Adipocyte (in vitro differentiated cells): ENCODE measurements around the gene MAJIN.
A peak's percentile ranks its signal among the peaks of the same experiment; 100 is the strongest.
"Not testable (repeated sequence)": the region's sequence is repeated elsewhere in the genome, so short reads cannot be mapped to it uniquely, and the experiment has no call there.

ENCODE experiments used
- DNase-seq: peaks from one replicate; pipeline ENCODE4 v3.0.0-alpha.2; 2015; ENCODE audit warnings: low read depth
- H3K27me3 ChIP-seq: replicated peaks from 2 replicates; pipeline ENCODE4 v1.7.0; 2013; ENCODE audit warnings: mild to moderate bottlenecking, low read length, moderate library complexity; ENCODE audit not compliant: control insufficient read depth, insufficient read depth
- H3K36me3 ChIP-seq: 2 replicates; pipeline ENCODE4 v1.7.0; 2013; ENCODE audit warnings: low read length, mild to moderate bottlenecking, moderate library complexity; ENCODE audit not compliant: control insufficient read depth, insufficient read depth, severe bottlenecking
- H3K4me1 ChIP-seq: 2 replicates; pipeline ENCODE4 v1.7.0; 2013; ENCODE audit warnings: mild to moderate bottlenecking, low read length, moderate library complexity; ENCODE audit not compliant: control insufficient read depth, insufficient read depth
- H3K4me3 ChIP-seq: 2 replicates; pipeline ENCODE4 v1.7.0; 2013; ENCODE audit warnings: mild to moderate bottlenecking, low read length, moderate library complexity
- H3K9ac ChIP-seq: 2 replicates; pipeline ENCODE4 v1.7.0; 2013; ENCODE audit warnings: mild to moderate bottlenecking, low read length, moderate library complexity
- H3K9me3 ChIP-seq: 2 replicates; pipeline ENCODE4 v1.7.0; 2013; ENCODE audit warnings: mild to moderate bottlenecking, low read length, moderate library complexity; ENCODE audit not compliant: control insufficient read depth

The MAJIN gene

GRCh38 chr11:64989416-64989815 is 17.5 kb upstream of the MAJIN start:
- peaks cover 6% of the 10 kb centered on the region for H3K4me1 ChIP-seq
- H3K9ac ChIP-seq = no peak overlapping the region
- no peak overlapping the region for H3K4me3 ChIP-seq
- H3K9me3 ChIP-seq = no peaks in the 10 kb centered on the region
- no peak for DNase-seq
- H3K36me3 ChIP-seq = no peaks in the 10 kb centered on the region
- H3K27me3 ChIP-seq = no peaks in the 10 kb centered on the region

GRCh38 chr11:64987998-64988854 is 16.3 kb upstream of the MAJIN start:
- Histone ChIP-seq H3K9me3 (no peaks in the 10 kb centered on the region), H3K36me3 (no peaks in the 10 kb centered on the region), H3K27me3 (no peaks in the 10 kb centered on the region), H3K4me1 (peaks cover 6% of the 10 kb centered on the region), H3K4me3 (no peak overlapping the region), H3K9ac (no peak overlapping the region)
- DNase-seq = no peak

DNA sequence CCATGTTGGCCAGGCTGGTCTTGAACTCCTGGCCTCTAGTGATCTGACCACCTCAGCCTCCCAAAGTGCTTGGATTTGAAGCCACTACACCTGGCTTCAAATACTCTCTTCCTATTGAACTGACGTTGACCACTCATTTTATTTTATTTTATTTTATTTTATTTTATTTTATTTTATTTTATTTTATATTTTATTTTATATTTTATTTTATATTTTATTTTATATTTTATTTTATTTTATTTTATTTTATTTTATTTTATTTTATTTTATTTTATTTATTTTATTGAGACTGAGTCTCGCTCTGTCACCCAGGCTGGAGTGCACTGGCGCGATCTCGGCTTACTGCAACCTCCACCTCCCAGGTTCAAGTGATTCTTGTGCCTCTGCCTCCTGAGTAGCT is 11.4 kb upstream of the MAJIN start:
- H3K27me3 ChIP-seq, H3K36me3 ChIP-seq, H3K9ac ChIP-seq, H3K9me3 ChIP-seq, H3K4me3 ChIP-seq, DNase-seq, H3K4me1 ChIP-seq: not testable (repeated sequence)

- Histone ChIP-seq H3K27me3 (peaks cover 14% of the 10 kb centered on the region), H3K36me3 (no peaks in the 10 kb centered on the region), H3K4me1 (peaks cover 6% of the 10 kb centered on the region), H3K9me3 (no peaks in the 10 kb centered on the region), H3K4me3 (no peak overlapping the region), H3K9ac (no peak overlapping the region)
- no peak for DNase-seq
Observed at GRCh38 chr11:64976651-64977050, 4.7 kb upstream of the MAJIN start.

- Histone ChIP-seq H3K9me3 (no peaks in the 10 kb centered on the region), H3K27me3 (peaks cover 18% of the 10 kb centered on the region), H3K36me3 (no peaks in the 10 kb centered on the region), H3K4me1 (peaks cover 8% of the 10 kb centered on the region), H3K4me3 (no peak overlapping the region), H3K9ac (no peak overlapping the region)
- no peak for DNase-seq
Observed at GRCh38 chr11:64974124-64974523, 2.2 kb upstream of the MAJIN start.

DNA sequence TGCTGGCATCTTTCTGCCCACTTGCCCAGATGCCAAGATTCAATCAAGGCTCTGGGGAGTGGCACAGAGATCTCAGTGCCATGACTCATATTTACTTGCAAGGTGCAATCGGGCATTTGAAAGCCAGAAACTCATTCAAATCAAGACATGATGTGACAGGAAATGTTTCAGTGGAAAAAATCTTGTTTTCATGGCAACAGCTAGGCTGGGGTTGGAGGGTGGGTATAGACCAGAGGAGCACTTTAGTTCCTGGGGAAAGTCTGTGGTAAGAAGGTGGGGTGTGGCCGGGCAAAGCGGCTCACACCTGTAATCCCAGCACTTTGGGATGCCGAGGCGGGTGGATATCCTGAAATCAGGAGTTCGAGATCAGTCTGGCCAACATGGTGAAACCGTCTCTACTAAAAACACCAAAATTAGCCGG is 1.2 kb downstream of the MAJIN start:
- Histone ChIP-seq H3K4me1 (peaks cover 8% of the 10 kb centered on the region), H3K36me3 (no peaks in the 10 kb centered on the region), H3K27me3 (peaks cover 10% of the 10 kb centered on the region), H3K9me3 (no peaks in the 10 kb centered on the region), H3K4me3 (no peak overlapping the region), H3K9ac (no peak overlapping the region)
- no peak for DNase-seq

DNA sequence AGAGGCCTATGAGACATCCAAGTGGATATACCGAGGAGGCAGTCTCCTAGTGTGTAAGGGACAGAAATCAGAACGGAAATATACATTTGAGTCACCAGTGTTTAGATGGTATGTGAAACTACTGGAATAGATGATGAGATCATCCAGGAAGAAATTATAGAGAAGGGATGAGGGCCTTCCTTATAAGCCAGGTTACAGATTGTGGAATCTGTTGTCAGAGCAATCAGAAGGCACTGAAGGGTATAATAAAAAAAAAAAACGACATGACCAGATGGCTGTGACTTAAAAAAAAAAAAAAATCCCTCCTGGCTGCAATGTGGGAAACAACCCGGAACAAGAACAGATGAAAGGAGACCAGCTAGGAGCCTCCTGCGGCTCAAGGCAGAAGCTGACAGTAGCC is 2.7 kb downstream of the MAJIN start:
- Histone ChIP-seq H3K4me3 (no peak overlapping the region), H3K9me3 (no peaks in the 10 kb centered on the region), H3K27me3 (peaks cover 10% of the 10 kb centered on the region), H3K4me1 (peaks cover 8% of the 10 kb centered on the region), H3K36me3 (no peaks in the 10 kb centered on the region), H3K9ac (no peak overlapping the region)
- DNase-seq = peak; percentile 34

GRCh38 chr11:64967375-64967774 is 4.5 kb downstream of the MAJIN start:
- no peak for DNase-seq

GRCh38 chr11:64963072-64963631 is 8.8 kb downstream of the MAJIN start:
- H3K27me3 ChIP-seq = no peaks in the 10 kb centered on the region
- no peak overlapping the region for H3K4me3 ChIP-seq
- H3K36me3 ChIP-seq = no peaks in the 10 kb centered on the region
- no peaks in the 10 kb centered on the region for H3K9me3 ChIP-seq
- DNase-seq = no peak
- H3K9ac ChIP-seq = no peak overlapping the region
- H3K4me1 ChIP-seq = no peaks in the 10 kb centered on the region

More at GRCh38 chr11:64967375-64967774, 4.5 kb downstream of the MAJIN start:
- Histone ChIP-seq H3K27me3 (peaks cover 10% of the 10 kb centered on the region), H3K36me3 (no peaks in the 10 kb centered on the region), H3K9me3 (no peaks in the 10 kb centered on the region), H3K4me3 (no peak overlapping the region), H3K4me1 (peaks cover 8% of the 10 kb centered on the region), H3K9ac (no peak overlapping the region)

- DNase-seq = peak; percentile 24
- H3K9me3 ChIP-seq = no peaks in the 10 kb centered on the region
- H3K4me3 ChIP-seq = no peak overlapping the region
- no peaks in the 10 kb centered on the region for H3K27me3 ChIP-seq
- H3K9ac ChIP-seq = no peak overlapping the region
- no peaks in the 10 kb centered on the region for H3K4me1 ChIP-seq
- H3K36me3 ChIP-seq = no peaks in the 10 kb centered on the region
Observed at GRCh38 chr11:64960719-64961118, 11.2 kb downstream of the MAJIN start.

DNA sequence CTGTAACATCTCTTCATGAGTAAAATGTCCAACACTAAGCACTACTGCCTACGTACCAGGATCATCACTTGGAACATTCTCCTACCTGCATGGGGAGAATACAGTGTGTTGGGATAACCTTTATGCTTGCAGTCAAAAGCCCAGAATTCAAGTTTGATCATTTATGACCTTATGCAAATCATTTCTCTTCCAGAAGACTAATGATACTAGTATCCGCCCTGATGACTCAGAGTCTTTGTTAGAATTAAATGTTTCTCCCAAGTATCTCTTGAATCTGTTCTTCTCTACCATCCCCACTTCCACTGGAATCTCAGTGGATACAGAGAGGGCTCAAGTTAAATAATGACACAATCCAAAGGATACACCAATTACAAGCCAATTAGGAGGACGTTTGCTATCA is 12.4 kb downstream of the MAJIN start:
- no peak for DNase-seq
- Histone ChIP-seq H3K27me3 (peaks cover 5% of the 10 kb centered on the region), H3K36me3 (no peaks in the 10 kb centered on the region), H3K9me3 (no peaks in the 10 kb centered on the region), H3K9ac (no peak overlapping the region), H3K4me1 (no peaks in the 10 kb centered on the region), H3K4me3 (no peak overlapping the region)
